ENCODE data around the gene ARMC9. TPM values are rescaled to one million over a fixed set of nuclear protein-coding genes. Genes with fewer than 3 reads are reported as not detected.
"Not testable (repeated sequence)": the region's sequence is repeated elsewhere in the genome, so short reads cannot be mapped to it uniquely, and the experiment has no call there.

ARMC9 gene
- total RNA-seq, 1 donor from 2014 or later, result 8.4 TPM

GRCh38 chr2:231250698-231251097 lies 52.3 kb downstream of the ARMC9 start:
- FAIRE-seq (no peak), DNase-seq (ENCODE audit: low read depth) (no peak)
- TF ChIP-seq, protein P1, sequence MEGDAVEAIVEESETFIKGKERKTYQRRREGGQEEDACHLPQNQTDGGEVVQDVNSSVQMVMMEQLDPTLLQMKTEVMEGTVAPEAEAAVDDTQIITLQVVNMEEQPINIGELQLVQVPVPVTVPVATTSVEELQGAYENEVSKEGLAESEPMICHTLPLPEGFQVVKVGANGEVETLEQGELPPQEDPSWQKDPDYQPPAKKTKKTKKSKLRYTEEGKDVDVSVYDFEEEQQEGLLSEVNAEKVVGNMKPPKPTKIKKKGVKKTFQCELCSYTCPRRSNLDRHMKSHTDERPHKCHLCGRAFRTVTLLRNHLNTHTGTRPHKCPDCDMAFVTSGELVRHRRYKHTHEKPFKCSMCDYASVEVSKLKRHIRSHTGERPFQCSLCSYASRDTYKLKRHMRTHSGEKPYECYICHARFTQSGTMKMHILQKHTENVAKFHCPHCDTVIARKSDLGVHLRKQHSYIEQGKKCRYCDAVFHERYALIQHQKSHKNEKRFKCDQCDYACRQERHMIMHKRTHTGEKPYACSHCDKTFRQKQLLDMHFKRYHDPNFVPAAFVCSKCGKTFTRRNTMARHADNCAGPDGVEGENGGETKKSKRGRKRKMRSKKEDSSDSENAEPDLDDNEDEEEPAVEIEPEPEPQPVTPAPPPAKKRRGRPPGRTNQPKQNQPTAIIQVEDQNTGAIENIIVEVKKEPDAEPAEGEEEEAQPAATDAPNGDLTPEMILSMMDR (IDR thresholded peaks at IDR 0.05; ENCODE audit: insufficient read depth, low read length, severe bottlenecking), result no peak

GRCh38 chr2:231253292-231253691 lies 54.9 kb downstream of the ARMC9 start:
- not testable (repeated sequence) for H3K36me3 ChIP-seq (ENCODE audit: control insufficient read depth, insufficient read depth, low read length); H3K27me3 ChIP-seq (ENCODE audit: control insufficient read depth, insufficient read depth, low read length); FAIRE-seq; H3K4me3 ChIP-seq (ENCODE audit: low read depth, low read length); DNase-seq (ENCODE audit: low read depth)

More at GRCh38 chr2:231250698-231251097, 52.3 kb downstream of the ARMC9 start:
- Histone ChIP-seq H3K4me3 (ENCODE audit: low read depth, low read length) (no peak overlapping the region), H3K27me3 (ENCODE audit: control insufficient read depth, insufficient read depth, low read length) (no peaks in the 10 kb centered on the region), H3K36me3 (ENCODE audit: control insufficient read depth, insufficient read depth, low read length) (no peaks in the 10 kb centered on the region)

GRCh38 chr2:231256494-231256893 lies 58.1 kb downstream of the ARMC9 start:
- Histone ChIP-seq H3K4me3 (ENCODE audit: low read depth, low read length) (no peak overlapping the region), H3K27me3 (ENCODE audit: control insufficient read depth, insufficient read depth, low read length) (no peaks in the 10 kb centered on the region), H3K36me3 (ENCODE audit: control insufficient read depth, insufficient read depth, low read length) (no peaks in the 10 kb centered on the region)
- no peak for FAIRE-seq
- DNase-seq (ENCODE audit: low read depth), result no peak
- TF ChIP-seq, protein P1 (IDR thresholded peaks at IDR 0.05; ENCODE audit: insufficient read depth, low read length, severe bottlenecking), result no peak

GRCh38 chr2:231257763-231258162 lies 59.3 kb downstream of the ARMC9 start:
- no peaks in the 10 kb centered on the region for H3K36me3 ChIP-seq (ENCODE audit: control insufficient read depth, insufficient read depth, low read length)
- FAIRE-seq (no peak), DNase-seq (ENCODE audit: low read depth) (no peak)
- TF ChIP-seq, protein P1 (IDR thresholded peaks at IDR 0.05; ENCODE audit: insufficient read depth, low read length, severe bottlenecking), result no peak
- no peak overlapping the region for H3K4me3 ChIP-seq (ENCODE audit: low read depth, low read length)
- no peaks in the 10 kb centered on the region for H3K27me3 ChIP-seq (ENCODE audit: control insufficient read depth, insufficient read depth, low read length)

DNA sequence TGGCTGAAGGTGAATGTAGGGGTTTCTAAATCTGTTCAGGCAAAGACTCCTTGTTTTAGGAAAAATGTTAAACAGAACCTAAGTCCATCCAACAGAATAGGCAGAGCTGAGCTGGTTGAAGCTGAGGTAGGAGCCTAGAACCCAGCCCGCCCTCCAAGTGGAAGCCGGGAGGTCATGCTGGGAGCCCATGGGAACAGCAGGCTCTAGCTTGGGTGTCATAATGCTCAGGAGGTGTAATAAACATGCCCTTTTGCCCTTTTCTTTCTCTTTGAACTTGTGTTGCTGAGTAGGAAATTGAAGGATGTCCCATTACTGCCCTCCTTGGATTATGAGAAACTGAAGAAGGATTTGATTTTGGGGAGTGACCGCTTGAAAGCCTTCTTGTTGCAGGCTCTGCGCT lies 60.3 kb downstream of the ARMC9 start:
- Histone ChIP-seq H3K27me3 (ENCODE audit: control insufficient read depth, insufficient read depth, low read length) (no peaks in the 10 kb centered on the region), H3K36me3 (ENCODE audit: control insufficient read depth, insufficient read depth, low read length) (no peaks in the 10 kb centered on the region), H3K4me3 (ENCODE audit: low read depth, low read length) (no peak overlapping the region)
- TF ChIP-seq, protein P1 (IDR thresholded peaks at IDR 0.05; ENCODE audit: insufficient read depth, low read length, severe bottlenecking), result no peak
- FAIRE-seq (no peak), DNase-seq (ENCODE audit: low read depth) (no peak)

DNA sequence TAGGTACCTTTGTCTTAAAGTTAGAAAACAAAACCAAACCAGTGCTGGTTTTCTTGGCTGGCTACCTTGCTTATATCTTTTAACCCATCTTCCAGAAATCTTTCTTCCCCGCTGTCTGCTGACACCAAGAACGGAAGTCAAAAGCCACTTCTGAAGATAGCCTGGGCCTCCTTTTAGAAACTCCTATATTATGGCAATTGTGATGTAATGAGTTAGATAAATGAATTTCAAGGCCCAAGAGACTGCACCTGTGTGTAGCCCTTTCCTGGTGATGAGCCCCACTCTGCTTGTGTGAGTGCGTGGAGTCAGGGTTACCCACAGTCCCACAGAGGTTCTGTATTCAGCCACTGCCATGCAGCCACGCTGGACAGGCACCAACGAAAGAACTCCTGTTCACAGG lies 60.7 kb downstream of the ARMC9 start:
- H3K27me3 ChIP-seq (ENCODE audit: control insufficient read depth, insufficient read depth, low read length), result no peaks in the 10 kb centered on the region
- DNase-seq (ENCODE audit: low read depth), result no peak
- no peak overlapping the region for H3K4me3 ChIP-seq (ENCODE audit: low read depth, low read length)
- H3K36me3 ChIP-seq (ENCODE audit: control insufficient read depth, insufficient read depth, low read length), result no peaks in the 10 kb centered on the region
- TF ChIP-seq, protein P1 (IDR thresholded peaks at IDR 0.05; ENCODE audit: insufficient read depth, low read length, severe bottlenecking), result no peak
- no peak for FAIRE-seq
